A172 (cell line): Measurements from ENCODE around the gene BAZ1B. TPM values are rescaled to one million over a fixed set of nuclear protein-coding genes. Genes with fewer than 3 reads are reported as not detected.
A peak's percentile ranks its signal among the peaks of the same experiment; 100 is the strongest.
"Not testable (repeated sequence)": the region's sequence is repeated elsewhere in the genome, so short reads cannot be mapped to it uniquely, and the experiment has no call there.

Source experiments
- DNase-seq: peaks from one replicate; pipeline ENCODE4 v3.0.0-alpha.2; 2015; ENCODE audit warnings: low spot score
- total RNA-seq: library from RNA; depleted of rRNA; stranded (reverse); fragments of >200 nt; shearing (Covaris generic); gene quantifications from 2 replicates; pipeline ENCODE4 v1.2.3, GENCODE V29; 2014; rRNA removed

The BAZ1B gene, protein sequence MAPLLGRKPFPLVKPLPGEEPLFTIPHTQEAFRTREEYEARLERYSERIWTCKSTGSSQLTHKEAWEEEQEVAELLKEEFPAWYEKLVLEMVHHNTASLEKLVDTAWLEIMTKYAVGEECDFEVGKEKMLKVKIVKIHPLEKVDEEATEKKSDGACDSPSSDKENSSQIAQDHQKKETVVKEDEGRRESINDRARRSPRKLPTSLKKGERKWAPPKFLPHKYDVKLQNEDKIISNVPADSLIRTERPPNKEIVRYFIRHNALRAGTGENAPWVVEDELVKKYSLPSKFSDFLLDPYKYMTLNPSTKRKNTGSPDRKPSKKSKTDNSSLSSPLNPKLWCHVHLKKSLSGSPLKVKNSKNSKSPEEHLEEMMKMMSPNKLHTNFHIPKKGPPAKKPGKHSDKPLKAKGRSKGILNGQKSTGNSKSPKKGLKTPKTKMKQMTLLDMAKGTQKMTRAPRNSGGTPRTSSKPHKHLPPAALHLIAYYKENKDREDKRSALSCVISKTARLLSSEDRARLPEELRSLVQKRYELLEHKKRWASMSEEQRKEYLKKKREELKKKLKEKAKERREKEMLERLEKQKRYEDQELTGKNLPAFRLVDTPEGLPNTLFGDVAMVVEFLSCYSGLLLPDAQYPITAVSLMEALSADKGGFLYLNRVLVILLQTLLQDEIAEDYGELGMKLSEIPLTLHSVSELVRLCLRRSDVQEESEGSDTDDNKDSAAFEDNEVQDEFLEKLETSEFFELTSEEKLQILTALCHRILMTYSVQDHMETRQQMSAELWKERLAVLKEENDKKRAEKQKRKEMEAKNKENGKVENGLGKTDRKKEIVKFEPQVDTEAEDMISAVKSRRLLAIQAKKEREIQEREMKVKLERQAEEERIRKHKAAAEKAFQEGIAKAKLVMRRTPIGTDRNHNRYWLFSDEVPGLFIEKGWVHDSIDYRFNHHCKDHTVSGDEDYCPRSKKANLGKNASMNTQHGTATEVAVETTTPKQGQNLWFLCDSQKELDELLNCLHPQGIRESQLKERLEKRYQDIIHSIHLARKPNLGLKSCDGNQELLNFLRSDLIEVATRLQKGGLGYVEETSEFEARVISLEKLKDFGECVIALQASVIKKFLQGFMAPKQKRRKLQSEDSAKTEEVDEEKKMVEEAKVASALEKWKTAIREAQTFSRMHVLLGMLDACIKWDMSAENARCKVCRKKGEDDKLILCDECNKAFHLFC (N-terminal part only)
- 123 and 148 TPM in 2 replicates for total RNA-seq

DNA sequence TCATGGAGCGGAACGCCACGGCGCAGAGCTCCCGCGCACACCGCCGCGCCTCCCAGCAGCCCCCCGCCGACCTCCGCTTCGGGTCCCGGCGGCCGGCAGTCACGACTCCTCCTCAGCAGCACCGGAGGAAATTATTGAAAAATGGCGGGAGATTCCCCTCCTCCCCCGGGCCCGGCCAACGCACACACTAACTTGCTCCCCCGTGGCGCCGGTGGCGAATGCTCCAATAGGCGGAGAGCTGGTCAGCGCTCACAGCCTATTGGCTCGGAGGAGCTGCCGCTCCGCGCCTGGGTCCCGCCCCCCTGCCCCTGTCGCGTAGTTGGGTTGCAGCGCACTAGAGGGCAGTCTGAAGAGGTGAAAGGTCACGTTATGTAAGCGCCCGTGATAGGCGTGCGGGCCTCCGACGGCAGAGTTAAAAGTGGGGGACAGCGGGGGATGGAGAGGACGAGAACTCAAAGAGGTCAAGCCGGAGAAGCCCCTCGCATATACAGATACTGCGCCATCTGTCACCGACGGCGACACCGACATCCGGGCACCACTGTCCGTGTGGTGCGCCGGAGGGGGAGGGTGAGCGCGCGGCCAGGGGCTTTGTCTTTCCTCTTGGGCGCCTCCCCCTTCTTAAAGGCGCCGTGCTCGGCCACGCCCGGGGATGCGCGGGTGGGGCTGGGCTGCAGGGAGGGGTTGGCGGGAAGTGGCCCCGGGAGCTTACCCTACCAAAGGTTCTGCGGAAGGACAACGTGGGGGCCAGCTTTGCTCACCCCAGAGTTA, at the start of gene BAZ1B:
Gene BAZ1B (minus strand): TSS at position 189 of the 768 bp plus-strand sequence. CDS start 360 bp downstream, outside the sequence.
- DNase-seq = peak; percentile 98

DNA sequence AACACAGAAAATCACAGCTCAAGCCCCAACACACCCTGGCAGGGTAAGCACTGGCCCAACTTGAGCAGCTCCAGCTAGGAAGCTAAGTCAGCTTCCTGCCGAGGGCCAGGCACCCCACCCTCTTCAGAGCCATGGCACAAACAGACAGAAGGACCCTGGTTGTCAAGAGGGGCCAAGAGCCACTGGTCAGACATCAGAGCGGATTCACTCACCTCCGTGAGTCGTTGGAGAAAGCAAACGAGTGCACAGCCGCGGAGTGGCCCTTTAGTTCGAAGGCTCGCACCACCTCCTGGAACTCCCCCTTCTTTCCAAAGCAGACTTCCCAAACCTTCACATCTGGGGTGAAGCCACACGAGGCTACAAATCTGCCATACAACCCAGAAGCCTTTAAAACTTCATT, 48.9 kb upstream of the BAZ1B start:
- no peak for DNase-seq

DNA sequence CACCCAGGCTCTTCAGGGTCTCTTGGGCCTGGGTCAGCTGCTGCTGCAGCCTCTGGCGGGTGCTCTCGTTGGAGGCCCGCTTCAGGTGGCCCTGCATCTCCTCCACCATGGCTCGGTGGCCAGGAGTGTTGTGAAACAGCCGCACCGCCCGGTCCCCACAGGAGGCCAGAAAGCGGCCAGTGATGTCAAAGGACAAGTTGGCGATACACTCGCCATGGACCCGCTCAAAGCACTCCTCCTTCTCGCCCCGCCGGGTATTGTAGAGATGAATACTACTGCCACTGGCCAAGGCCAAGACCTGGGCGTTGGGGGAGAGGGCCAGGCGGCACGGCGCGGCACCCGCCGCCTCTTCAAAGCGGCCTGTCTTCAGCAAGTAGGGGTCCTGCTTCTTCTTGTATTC, 48.4 kb upstream of the BAZ1B start:
- DNase-seq = no peak

- DNase-seq = no peak
Measured at GRCh38 chr7:73569042-73569608, 47.0 kb upstream of the BAZ1B start.

- peak; percentile 58 for DNase-seq
Measured at GRCh38 chr7:73567846-73568685, 46.0 kb upstream of the BAZ1B start.

GRCh38 chr7:73567140-73567539, 45.0 kb upstream of the BAZ1B start:
- DNase-seq = no peak

DNA sequence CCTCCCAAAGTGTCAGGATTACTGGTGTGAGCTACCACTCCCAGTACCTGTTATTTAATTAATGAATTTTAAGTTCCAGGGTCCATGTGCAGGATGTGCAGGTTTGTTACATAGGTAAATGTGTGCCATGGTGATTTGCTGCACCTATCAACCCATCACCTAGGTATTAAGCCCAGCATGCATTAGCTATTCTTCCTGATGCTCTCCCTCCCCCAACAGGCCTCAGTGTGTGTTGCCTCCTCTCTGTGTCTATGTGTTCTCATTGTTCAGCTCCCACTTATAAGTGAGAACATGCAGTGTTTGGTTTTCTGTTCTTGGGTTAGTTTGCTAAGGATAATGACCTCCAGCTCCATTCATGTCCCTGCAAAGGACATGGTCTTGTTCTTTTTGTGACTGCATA, 44.3 kb upstream of the BAZ1B start:
- not testable (repeated sequence) for DNase-seq

- DNase-seq = no peak
Measured at GRCh38 chr7:73565675-73566340, 43.7 kb upstream of the BAZ1B start.

DNA sequence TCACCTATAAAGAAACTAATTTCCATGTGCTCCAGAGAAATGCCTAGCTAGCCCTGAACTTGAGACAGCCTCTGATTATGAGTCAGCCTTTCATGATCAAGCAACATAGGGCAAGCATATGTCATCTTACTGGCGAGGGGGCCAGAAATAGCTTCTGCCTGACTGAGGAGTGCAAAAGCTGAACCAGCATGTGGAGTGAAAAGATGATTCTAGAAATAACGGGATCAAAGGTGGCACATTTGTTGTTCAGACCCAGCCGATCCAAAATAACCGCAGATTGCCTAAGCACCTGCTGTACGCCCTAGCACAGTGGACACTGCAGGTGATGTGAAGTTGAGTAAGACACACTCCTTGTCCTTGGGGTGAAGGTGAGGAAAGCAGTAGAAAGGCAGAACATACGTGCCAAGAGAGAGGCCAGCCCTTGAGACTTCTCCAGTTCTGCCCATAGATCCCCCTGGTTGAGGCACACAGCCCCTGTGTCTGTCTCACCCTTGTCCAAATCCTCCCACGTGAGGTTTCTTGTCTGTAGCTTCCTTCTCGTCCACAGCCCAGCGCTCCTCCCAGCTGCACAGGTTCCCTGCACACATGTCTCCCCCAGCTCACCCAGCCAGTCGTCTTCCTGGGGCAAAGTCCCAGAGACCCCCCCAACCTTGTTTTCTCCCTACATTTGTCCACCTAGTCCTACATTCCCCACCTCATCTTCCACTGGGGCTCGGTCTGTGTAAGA, 38.2 kb upstream of the BAZ1B start:
- DNase-seq = peak; percentile 85

GRCh38 chr7:73557397-73558257, 35.5 kb upstream of the BAZ1B start, which contains the start of gene BCL7B:
TSS of gene BCL7B (minus strand) at chr7:73557690. CDS start at chr7:73557578, 112 bp downstream.
- peak; percentile 48 for DNase-seq

DNA sequence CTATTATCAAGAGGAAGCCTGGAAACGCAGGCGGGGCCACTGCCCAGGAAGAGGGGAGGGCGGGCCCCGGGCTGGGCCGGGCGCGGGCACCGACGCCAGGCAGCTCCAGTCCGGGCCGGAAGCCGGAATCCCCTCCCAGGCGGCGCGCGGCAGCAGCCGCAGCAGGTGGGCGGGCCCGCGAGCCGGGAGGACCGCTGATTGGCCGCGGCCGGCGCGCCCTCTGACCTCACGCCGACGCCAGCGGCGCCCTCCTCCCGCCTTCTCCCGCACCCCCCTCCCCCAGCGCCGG, 35.0 kb upstream of the BAZ1B start:
- peak; percentile 92 for DNase-seq

DNA sequence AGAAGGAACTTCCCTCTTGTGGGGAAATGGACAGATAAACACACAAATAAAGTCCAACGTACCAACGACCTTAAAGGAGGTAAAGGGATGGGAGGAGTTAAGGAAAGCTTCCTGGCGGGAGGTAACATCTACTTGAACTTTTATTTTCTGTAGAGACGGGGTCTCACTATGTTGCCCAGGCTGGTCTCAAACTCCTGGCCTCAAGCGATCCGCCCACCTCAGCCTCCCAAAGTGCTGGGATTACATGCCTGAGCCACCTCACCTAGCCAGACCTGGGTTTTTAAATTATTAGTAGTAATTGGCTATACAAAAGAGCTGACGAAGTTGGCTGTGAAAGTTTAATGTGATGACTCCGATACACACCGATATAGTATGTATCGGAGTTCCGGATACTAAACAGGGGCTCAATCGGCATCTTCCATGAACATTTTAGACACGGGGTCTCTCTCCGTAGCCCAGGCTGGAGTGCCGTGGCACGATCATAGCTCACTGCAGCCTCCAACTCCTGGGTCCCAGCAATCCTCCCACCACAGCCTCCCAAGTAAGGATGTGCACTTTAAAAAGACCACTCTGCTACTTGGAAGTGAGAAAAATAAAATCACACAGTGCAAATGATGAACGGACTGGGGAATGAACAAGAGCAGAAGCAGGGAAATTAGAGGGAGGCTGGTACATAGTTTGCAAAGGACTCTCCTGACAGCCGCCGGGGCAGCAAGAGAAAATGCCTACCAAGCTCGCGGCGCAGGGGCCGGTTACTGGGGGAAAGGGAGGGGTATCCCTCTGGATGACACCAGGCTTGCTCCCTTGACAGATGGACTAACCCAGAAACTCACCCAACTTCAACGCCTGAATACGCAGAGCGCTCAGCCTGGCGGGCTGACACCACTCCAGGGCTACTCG, 34.4 kb upstream of the BAZ1B start:
- no peak for DNase-seq

GRCh38 chr7:73555411-73555982, 33.4 kb upstream of the BAZ1B start:
- DNase-seq = peak; percentile 79

DNA sequence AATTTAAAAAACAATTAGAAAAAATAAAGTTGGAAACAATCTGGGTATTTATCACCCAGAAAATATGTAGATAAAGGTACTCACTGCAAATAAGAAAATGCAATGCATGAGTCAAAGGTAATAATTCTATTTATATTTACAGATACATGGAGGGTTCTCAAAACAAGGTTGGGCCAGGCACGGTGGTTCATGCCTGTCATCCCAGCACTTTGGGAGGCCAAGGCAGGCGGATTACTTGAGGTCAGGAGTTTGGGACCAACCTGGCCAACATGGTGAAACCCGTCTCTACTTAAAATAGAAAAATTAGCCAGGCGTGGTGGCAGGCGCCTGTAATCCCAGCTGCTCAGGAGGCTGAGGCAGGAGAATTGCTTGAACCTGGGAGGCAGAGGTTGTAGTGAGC, 28.0 kb upstream of the BAZ1B start:
- not testable (repeated sequence) for DNase-seq

DNA sequence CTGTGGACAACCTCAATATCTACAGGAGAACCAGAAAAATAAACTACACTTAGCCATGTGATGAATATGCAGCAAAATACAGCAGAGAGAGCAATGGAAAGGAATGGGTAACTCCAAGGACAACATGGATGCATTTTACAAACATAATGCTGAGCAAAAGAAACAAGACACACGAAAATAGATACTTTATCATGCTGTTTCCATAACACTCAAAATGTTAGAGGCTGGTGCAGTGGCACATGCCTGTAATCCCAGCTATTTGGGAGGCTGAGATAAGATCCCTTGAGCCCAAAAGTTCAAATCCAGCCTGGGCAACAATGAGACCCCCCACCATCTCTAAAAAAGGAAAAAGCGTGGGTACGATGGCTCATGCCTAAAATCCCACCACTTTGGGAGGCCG, 27.1 kb upstream of the BAZ1B start:
- DNase-seq = no peak

DNA sequence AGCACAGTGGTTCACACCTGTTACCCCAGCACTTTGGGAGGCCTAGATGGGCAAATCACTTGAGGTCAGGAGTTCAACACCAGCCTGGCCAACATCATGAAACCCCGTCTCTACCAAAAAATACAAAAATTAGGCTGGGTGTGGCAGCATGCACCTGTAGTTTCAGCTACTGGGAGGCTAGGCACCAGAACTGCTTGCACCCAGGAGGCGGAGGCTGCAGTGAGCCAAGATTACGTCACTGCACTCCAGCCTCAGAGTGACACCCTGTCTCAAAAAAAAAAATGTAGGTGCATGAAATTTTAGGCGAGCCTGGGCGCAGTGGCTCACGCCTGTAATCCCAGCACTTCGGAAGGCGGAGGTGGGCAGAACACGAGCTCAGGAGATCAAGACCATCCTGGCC, 25.7 kb upstream of the BAZ1B start:
- no peak for DNase-seq
